Bronchial epithelial cell (primary cell): ENCODE results near the gene ERGIC2. TPM values are rescaled to one million over a fixed set of nuclear protein-coding genes. Genes with fewer than 3 reads are reported as not detected.
A peak's percentile ranks its signal among the peaks of the same experiment; 100 is the strongest.

Source experiments
- DNase-seq: peaks from one replicate; pipeline ENCODE4 v3.0.0-alpha.2; 2010; ENCODE audit warnings: low read depth
- FAIRE-seq: peaks from 2 replicates; lab custom pipeline; 2011; peaks lifted over from hg19 to GRCh38; lab: Jason Lieb, UNC
- H3K27me3 ChIP-seq: 2 replicates; pipeline ENCODE4 v1.5.1; 2011; ENCODE audit warnings: low read length; ENCODE audit not compliant: control insufficient read depth, insufficient read depth
- H3K36me3 ChIP-seq: 2 replicates; pipeline ENCODE4 v1.5.1; 2011; ENCODE audit warnings: low read length; ENCODE audit not compliant: control insufficient read depth, insufficient read depth
- H3K4me3 ChIP-seq: 2 replicates; pipeline ENCODE4 v1.5.1; 2011; ENCODE audit warnings: mild to moderate bottlenecking, low read depth, low read length, control low read depth
- CTCF ChIP-seq: IDR thresholded peaks from 2 replicates; pipeline ENCODE4 v1.5.1; 2011; ENCODE audit warnings: mild to moderate bottlenecking, moderate library complexity, low read length, control low read depth, inconsistent platforms; ENCODE audit not compliant: insufficient read depth, severe bottlenecking
- total RNA-seq: library from RNA; depleted of rRNA; stranded (reverse); fragments of >200 nt; gene quantifications from 2 replicates; pipeline ENCODE4 v1.2.1, GENCODE V29; 2014

ERGIC2 gene
- total RNA-seq, 1 donor from 2014 or later = 60.3 TPM

GRCh38 chr12:29426498-29426897, 45.5 kb upstream of the ERGIC2 start:
- FAIRE-seq = no peak
- no peak for TF ChIP-seq CTCF
- no peaks in the 10 kb centered on the region for H3K27me3 ChIP-seq
- no peak overlapping the region for H3K4me3 ChIP-seq
- no peaks in the 10 kb centered on the region for H3K36me3 ChIP-seq
- DNase-seq = no peak

GRCh38 chr12:29425722-29426121, 44.8 kb upstream of the ERGIC2 start:
- DNase-seq = peak; percentile 26
- FAIRE-seq = no peak
- H3K36me3 ChIP-seq = no peaks in the 10 kb centered on the region
- H3K27me3 ChIP-seq = no peaks in the 10 kb centered on the region
- no peak overlapping the region for H3K4me3 ChIP-seq
- TF ChIP-seq CTCF = no peak

- Histone ChIP-seq H3K27me3 (no peaks in the 10 kb centered on the region), H3K4me3 (no peak overlapping the region), H3K36me3 (no peaks in the 10 kb centered on the region)
- DNase-seq (no peak), FAIRE-seq (no peak)
- no peak for TF ChIP-seq CTCF
These were observed 35.8 kb upstream of the ERGIC2 start for GRCh38 chr12:29416748-29417147.

GRCh38 chr12:29415111-29415510, 34.1 kb upstream of the ERGIC2 start:
- Histone ChIP-seq H3K36me3 (no peaks in the 10 kb centered on the region), H3K27me3 (no peaks in the 10 kb centered on the region), H3K4me3 (no peak overlapping the region)
- TF ChIP-seq CTCF = no peak
- no peak for FAIRE-seq
- no peak for DNase-seq

- Histone ChIP-seq H3K4me3 (no peak overlapping the region), H3K36me3 (no peaks in the 10 kb centered on the region), H3K27me3 (no peaks in the 10 kb centered on the region)
- FAIRE-seq (no peak), DNase-seq (no peak)
- no peak for TF ChIP-seq CTCF
These were observed 33.4 kb upstream of the ERGIC2 start for GRCh38 chr12:29414368-29414767.

GRCh38 chr12:29405561-29405960, 24.6 kb upstream of the ERGIC2 start:
- H3K36me3 ChIP-seq = no peaks in the 10 kb centered on the region

More at GRCh38 chr12:29405561-29405960, 24.6 kb upstream of the ERGIC2 start:
- no peak for TF ChIP-seq CTCF
- no peak overlapping the region for H3K4me3 ChIP-seq
- no peaks in the 10 kb centered on the region for H3K27me3 ChIP-seq
- FAIRE-seq = no peak
- DNase-seq = no peak
